Skin of body (tissue), 2 donors: ENCODE data around the gene COQ9. TPM values are rescaled to one million over a fixed set of nuclear protein-coding genes. Genes with fewer than 3 reads are reported as not detected.
A peak's percentile ranks its signal among the peaks of the same experiment; 100 is the strongest.
"Not testable (repeated sequence)": the region's sequence is repeated elsewhere in the genome, so short reads cannot be mapped to it uniquely, and the experiment has no call there.

Experiments used
- DNase-seq: peaks from one replicate; lab custom pipeline; 2025; lab: John Stamatoyannopoulos, UW
- total RNA-seq: library from RNA; depleted of rRNA; stranded (reverse); fragments of >200 nt; gene quantifications from one replicate; pipeline ENCODE4 v1.2.3, GENCODE V29; 2014

The COQ9 gene
- total RNA-seq, 1 donor from 2014 or later, result 27.1 TPM

- DNase-seq, result no peak
Measured at GRCh38 chr16:57485091-57485915, 38.0 kb downstream of the COQ9 start.

DNA sequence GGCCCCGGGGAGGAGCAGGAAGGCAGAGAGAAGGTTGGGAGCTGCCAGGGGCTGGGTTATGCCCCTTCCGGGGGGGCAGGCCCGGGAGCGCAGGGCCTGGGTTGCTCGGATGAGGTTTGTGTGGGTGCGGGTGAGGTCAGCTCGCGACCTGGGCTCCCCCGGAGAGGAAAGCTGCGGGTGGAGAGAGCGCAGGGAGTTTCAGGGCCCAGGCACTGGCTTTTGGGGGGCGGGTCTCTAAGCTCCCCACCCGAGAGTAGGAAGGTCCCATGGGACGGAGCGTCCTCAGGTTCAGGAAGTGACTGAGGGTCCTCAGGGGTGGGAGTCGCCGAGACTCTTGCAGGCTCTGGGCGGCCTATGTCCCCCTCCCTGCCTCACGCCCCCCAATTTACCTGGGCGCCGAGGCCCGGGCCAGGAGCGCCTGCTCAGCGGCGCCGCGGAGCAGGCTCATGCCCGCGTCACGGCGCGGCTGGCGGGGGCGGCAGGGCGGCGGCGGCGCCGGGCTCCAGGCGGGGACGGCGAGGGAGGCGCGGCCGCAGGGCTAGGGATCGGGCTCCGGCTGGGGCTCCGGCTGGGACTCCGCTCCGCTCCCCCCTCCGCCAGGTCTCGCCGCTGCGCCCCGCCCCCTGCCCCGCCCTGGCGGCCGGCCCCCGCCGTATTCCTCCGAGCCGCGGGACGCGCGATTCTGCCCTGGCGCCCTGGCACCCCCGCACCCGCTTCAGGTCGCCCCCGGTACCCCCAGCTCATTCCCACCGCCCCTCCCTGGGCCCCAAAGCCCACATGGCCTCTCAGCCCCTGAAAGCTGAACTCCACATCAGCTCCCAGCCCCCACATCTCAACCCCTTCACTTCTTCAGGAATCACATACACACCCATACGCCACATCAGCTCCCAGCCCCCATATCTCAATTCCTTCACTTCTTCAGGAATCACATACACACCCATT is 38.9 kb downstream of the COQ9 start, which contains the start of gene DOK4:
Gene DOK4, minus strand, starts transcription at position 578 of the 942 bp plus-strand sequence. CDS start 6,986 bp downstream, outside the sequence.
- DNase-seq, result peak; percentile 33

DNA sequence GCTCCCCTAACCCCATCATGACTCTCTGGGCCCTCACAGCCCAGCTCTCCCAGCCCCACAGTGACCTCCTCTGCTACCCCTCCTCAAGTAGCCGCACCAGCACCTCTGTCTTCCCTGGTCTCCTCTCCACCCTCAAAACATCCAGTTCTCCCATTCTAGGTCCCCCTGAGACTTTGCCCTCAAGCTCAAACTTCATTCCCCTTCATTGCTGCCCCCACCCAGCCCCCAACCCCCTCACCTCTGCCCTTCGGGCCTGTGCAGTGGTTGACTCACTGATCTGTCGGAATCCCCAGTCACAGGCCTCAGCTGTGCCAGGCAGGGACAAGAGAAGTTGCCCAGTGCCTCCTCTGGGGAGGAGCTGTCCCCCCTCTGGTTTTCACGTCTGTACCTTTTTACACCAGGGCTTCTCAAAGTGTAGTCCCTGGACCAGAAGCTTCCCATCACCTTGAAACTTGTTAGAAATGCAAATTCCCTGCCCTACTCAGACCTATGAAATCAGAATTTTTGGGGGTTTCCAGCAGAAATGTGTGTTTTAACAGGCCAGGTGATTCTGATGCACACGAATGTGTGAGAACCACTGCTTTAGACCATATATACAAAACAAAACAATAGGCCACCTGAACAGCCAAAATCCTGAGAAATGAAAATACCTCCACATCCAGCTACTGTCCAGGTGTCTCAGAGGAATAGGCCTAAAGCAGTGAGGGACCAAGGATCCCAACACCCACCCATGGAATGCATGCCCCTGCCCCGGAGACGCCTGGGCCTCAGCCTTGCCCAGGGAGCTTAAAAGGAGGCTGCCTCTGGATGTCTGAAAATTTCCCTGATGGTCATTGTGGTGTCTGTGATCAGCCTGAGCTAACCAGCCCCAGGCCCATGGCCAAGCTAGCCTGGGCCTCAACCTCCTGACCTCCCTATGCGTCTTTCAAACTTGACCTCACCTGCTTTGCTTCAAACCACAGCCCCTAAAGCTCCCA is 39.9 kb downstream of the COQ9 start:
- no peak for DNase-seq

GRCh38 chr16:57489229-57489628 is 42.0 kb downstream of the COQ9 start:
- DNase-seq, result no peak

DNA sequence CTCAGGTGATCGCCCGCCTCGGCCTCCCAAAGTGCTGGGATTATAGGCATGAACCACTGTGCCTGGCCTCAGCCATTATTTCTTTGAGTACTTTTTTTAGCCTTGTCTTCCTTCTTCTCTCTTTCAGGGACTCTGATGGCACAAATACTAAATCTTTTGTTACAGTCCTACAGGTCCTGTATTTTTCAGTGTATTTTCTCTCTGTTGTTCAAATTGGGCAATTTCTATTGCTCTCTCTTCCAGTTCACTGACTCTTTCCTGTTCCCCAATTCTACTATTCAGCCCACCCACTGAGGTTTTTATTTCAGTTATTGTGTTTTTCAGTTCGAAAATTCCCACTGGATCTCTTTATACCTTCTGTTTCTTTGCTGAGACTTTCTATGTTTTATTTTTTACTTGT is 46.5 kb downstream of the COQ9 start:
- DNase-seq, result no peak

DNA sequence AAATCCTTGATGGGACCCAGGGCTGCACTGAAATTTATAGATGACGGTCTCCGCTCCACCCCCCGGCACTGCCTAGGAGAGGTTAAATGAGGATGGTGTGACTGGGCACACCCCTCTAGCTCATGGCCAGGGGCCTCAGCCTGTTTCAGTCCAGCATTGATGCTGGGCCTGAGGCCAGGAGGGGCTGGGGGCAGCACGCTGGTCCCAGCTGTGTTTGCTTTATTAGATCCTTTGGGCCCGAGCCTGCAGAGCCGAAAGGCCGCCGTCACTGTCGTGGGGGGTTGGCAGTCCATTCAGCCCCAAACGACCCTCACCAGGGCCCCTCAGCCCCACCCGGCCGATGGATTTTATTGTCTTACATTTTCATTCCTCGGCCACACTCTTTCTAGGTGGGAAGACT is 49.8 kb downstream of the COQ9 start:
- no peak for DNase-seq

- DNase-seq, result no peak
Measured at GRCh38 chr16:57498031-57498430, 50.8 kb downstream of the COQ9 start.

DNA sequence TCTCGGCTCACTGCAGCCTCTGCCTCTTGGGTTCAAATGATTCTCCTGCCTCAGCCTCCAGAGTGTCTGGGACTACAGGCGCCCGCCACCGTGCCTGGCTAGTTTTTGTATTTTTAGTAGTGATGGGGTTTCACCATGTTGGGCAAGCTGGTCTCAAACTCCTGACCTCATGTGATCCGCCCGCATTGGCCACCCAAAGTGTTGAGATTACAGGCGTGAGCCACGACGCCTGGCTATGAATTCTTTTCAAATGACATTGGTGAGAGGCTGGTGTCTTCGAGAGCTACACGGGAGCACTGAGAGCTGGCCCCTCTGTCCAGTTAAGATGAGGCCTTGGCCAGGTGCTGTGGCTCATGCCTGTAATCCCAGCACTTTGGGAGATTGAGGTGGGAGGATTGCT is 52.7 kb downstream of the COQ9 start:
- DNase-seq, result not testable (repeated sequence)

DNA sequence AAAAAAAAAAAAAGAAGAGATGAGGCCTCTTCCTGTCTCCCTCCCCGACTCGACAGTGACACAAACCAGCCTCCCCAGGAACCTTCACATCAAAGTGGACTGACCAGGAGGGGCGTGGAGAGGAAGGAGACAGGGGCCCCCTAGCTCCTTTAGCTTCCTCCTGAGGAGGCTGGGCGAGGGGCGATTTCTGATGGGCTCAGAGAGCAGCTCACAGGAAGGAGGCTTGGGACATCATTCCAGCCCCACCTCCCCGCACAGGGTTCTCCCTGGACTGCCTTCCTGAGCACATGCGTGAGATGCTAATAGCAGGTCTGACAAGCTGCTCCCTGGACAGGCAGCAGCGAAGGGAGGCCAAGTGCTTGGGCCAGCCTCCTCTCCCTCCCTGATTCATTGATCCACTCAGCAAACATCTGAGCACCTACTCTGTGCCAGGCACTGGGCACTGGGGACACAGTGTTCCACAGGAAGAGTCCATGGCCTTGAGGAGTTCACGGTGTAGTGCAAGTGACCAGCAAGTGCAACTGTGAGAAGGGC is 53.4 kb downstream of the COQ9 start:
- DNase-seq, result no peak

DNA sequence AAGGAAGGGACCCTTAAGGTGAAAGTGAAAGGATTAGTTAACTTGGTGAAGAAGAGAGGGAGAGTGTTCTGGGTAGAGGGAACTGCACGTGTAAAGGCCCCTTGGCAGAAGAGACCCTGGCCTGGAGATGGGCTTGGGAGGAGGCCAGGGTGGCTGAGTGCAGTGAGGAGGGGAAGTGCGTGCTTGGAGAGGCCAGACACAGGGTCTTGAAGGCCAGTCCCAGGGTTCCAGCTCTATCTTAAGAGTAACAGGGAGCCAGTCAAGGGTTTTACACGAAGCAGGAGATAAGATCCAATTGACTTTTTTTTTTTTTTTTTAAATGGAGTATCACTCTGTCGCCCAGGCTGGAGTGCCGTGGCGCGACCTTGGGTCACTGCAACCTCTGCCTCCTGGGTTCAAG is 54.2 kb downstream of the COQ9 start:
- DNase-seq, result no peak

- no peak for DNase-seq
Measured at GRCh38 chr16:57502048-57502775, 54.9 kb downstream of the COQ9 start.

DNA sequence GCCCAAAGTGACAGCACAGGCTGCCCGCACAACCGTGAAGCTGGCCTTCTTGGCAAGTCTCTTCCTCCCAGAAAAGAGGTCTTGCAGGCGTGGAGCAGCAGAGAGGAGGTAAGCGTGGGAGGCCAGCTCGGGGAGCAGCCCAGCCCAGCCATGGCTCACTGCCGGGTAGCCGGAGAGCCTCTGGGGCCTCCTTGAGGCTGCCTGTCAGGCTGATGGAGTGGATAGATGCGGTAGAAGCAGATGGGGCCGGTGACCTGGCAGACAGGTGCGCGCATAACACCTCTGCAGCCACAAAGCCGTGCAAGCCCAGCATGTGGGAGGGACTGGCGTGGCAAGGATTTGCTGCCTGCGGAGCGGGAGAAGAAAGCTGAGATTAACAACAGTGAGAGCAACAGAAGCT is 56.1 kb downstream of the COQ9 start:
- DNase-seq, result no peak

DNA sequence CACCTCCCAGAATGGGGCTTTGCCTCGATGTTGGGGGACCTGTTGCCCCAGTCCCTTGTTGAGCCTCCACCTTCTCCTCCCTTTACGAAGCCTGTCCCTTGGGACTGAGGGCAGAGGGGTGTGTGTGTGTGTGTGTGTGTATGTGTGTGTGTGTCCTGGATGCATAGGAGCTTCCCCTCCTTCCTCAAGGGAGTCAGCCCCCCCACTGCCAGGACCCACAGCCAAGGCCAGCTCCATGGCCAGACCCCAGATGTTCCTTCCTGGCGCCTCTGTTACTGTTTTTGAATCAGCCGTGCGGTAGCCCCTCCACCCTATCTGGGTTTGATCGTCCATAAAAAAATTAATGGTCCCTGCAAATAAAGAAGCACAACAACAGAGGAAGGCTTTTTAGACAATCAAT is 56.7 kb downstream of the COQ9 start:
- no peak for DNase-seq

GRCh38 chr16:57504491-57504890 is 57.2 kb downstream of the COQ9 start:
- DNase-seq, result no peak

DNA sequence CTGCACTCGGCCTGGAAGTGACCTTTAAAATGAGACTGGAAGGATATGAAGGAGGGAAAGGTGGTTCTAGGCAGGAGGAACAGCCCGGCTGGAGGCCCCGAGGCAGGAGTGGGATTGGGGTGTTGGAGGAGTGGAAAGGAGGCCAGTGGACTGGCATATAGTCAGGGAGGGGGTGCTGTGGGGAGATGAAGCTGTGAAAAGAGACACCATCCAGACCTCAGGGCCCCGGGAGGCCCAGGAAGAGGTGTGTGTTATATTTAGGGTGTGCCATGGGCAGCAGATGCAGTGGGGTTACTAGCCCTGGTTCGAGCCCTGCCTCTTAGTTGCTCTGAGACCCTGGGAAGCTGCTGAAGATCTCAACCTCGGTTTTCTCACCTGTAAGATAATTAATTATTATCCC is 57.9 kb downstream of the COQ9 start:
- no peak for DNase-seq

DNA sequence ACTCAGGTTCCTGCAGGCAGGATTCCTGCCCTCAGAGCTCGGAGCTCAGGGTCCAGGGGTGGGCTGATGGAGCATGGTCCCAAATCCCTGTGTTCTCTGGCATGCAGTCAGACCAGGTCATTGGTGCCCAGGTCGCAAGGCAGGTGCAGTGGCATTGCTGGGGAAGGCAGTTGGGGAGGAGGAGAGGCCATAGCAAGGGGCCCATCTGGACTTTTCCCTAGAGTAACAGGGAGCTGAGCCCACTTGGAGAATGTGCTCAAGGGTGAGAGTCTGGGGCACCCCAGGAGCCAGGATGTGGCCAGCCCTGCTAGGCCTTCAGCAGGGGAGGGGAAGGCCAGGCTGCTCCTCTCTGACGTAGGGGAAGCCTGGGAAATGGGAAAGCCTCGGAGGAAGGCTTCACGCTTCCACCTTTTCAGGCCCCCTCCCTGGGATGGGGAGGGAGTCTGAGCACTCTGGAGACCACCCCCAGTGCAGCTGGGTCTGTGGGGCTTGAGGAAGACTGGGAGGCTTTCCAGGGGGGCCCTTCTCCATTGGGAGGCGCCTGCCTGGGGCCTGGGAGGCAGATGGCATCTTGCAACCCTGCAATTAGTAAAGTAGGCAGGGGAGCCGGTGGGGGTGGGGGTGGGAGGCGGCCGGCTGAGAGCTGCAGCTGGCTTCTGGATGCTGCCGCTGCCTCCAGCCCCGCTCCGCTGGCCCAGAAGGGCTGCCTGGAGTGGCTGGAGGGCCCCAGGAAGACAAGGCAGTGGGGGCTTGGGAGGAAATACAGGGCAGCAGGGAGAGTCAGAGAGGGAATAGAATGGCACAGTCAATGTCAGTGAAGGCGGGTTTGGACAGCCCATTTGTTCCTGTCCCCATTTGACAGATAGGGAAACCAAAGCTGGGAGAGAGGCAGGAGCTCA is 60.1 kb downstream of the COQ9 start:
- no peak for DNase-seq

GRCh38 chr16:57508035-57508425 is 60.8 kb downstream of the COQ9 start:
- DNase-seq, result no peak

DNA sequence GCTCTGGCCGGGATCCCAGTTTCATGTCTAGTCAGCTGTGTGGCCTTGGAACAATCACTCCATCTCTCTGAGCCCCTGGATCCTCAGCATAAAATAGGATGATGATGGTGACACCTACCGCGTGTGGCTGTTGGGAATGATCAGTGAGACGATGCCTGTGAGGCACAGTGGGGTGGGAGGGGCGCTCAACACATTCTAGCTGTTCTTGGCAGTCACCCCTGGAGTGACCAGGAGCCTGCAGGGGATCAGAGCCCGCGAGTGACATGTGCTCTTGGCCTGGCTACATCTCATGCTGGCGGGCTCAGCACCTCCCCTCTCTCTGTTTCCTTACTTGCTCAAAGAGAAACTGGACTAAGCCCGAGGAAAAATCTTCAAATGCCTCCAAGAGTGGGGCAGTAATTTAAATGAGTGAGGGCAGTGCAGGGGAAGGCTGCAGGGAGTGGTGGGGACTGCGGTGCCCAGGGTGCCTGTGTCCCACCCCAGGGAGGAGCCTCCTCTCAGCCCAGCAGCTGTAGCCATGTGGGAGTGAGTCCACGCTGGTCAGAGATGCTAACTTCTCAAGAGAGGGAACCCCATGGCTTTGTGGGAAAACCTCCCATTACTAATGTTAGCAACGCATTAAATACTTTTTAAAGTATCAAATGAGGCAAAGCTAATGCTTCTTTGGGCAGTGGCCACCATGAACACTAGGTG is 62.1 kb downstream of the COQ9 start:
- DNase-seq, result no peak
